Fibroblast of skin of abdomen (primary cell): ENCODE data around the gene CCL5.
A peak's percentile ranks its signal among the peaks of the same experiment; 100 is the strongest.
"Not testable (repeated sequence)": the region's sequence is repeated elsewhere in the genome, so short reads cannot be mapped to it uniquely, and the experiment has no call there.

ENCODE experiments used
- DNase-seq: peaks from one replicate; pipeline ENCODE4 v3.0.0-alpha.2; 2013

CCL5 gene

GRCh38 chr17:35898283-35899070 lies 18.3 kb upstream of the CCL5 start:
- DNase-seq, result no peak

GRCh38 chr17:35897772-35898171 lies 17.6 kb upstream of the CCL5 start:
- DNase-seq, result not testable (repeated sequence)

GRCh38 chr17:35895636-35896587 lies 15.8 kb upstream of the CCL5 start:
- no peak for DNase-seq

- no peak for DNase-seq
Observed at GRCh38 chr17:35894206-35894605, 14.0 kb upstream of the CCL5 start.

- DNase-seq, result no peak
Observed at GRCh38 chr17:35893751-35894150, 13.6 kb upstream of the CCL5 start.

- DNase-seq, result peak; percentile 28
Observed at GRCh38 chr17:35892091-35893035, 12.2 kb upstream of the CCL5 start.

GRCh38 chr17:35891269-35891668 lies 11.1 kb upstream of the CCL5 start:
- no peak for DNase-seq

- no peak for DNase-seq
Observed at GRCh38 chr17:35890774-35891155, 10.6 kb upstream of the CCL5 start.

GRCh38 chr17:35889818-35890773 lies 9.9 kb upstream of the CCL5 start:
- peak; percentile 64 for DNase-seq

GRCh38 chr17:35889241-35889640 lies 9.1 kb upstream of the CCL5 start:
- no peak for DNase-seq

GRCh38 chr17:35878361-35878760 lies 1.8 kb downstream of the CCL5 start:
- no peak for DNase-seq

GRCh38 chr17:35877345-35878029 lies 2.7 kb downstream of the CCL5 start:
- DNase-seq, result no peak

GRCh38 chr17:35876534-35876933 lies 3.6 kb downstream of the CCL5 start:
- no peak for DNase-seq

- DNase-seq, result no peak
Observed at GRCh38 chr17:35875800-35876139, 4.4 kb downstream of the CCL5 start.

- DNase-seq, result no peak
Observed at GRCh38 chr17:35875072-35875799, 4.9 kb downstream of the CCL5 start.

- DNase-seq, result no peak
Observed at GRCh38 chr17:35872196-35872980, 7.8 kb downstream of the CCL5 start.

GRCh38 chr17:35870906-35871819 lies 9.0 kb downstream of the CCL5 start:
- no peak for DNase-seq

- DNase-seq, result no peak
Observed at GRCh38 chr17:35868737-35869136, 11.4 kb downstream of the CCL5 start, which contains the start of gene HEATR9. TSS of gene HEATR9 (minus strand) at chr17:35868891. CDS start at chr17:35868742, 149 bp downstream.
